NCI-H526 (cell line): Measurements from ENCODE around the gene RHOJ.

Experiments
- DNase-seq, 2 experiments: peaks; one replicate each; lab custom pipeline; 2025; lab: John Stamatoyannopoulos, UW

The RHOJ gene

DNA sequence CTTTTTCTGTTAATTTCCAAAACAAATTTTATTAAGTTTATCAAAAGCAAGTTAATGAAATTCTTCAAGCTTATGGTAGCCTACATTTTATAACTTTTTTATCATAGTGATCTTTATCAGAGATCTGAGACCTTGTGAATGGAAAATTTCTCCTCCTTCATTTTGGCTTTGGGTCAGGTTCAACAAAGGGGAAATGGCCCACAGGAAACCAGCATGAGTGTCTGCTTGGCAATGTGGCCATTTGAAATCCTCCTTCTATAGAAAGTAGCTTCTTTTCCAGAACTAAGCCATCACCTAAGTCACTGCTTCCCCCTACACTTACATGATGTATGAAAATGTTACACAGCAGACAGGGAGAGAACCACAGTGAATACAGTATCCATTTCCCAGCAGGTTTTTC, 1.6 kb downstream of the RHOJ start:
- DNase-seq = no peak

DNA sequence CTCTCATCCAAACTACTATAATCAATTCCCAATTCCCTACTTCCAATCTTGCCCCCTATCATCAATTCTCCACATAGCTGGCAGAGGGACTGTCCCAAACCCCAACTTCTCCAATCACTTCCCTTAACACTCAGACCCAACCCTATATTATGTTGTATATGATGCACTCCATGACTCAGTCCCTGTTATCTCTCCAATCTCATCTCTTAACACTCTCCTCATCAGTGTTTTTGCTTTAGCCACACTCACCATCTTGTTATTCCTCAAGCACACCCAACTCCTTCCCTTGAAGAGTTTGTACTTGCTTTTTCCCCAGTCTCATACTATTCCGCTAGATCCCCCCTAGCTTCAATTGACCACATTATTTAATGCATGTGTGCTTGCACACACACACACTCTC, 4.9 kb downstream of the RHOJ start:
- DNase-seq = no peak

DNA sequence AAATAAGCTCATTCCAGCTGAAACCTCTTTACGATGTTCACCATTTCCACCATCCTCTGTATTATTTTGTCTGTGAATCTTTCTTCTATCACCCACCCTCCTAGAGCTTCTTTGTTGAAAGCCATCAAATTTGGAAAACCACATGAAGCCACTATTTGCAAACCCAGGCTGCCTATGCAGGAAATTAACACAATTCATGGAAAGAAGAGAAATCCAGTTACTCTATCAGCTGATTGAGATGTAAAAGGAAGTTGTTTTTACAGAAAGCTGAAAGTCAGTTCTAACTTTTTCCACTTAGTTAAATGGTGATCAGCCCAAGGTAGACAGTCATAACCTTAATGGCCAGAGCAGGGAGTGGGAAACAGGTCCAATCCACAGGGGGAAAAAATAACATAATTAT, 6.6 kb downstream of the RHOJ start:
- no peak for DNase-seq

DNA sequence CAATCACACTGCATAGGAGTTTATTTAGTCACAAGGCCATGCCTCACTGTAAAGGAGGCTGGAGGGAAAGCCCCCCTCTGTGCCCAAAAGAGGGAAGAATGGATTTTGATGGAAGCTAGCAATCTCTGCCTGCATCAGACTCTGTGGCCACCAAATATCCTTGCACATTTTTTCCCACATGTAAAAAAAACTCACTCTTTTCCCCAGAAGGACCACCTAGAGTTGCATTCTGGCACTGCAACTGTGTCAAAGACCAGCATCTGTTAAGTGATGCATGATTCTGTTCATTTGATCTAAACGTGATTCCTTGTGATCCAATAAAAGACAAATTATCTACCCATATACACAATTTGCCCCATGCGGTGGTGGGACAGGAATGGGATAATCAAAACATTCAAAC, 8.0 kb downstream of the RHOJ start:
- no peak for DNase-seq

DNA sequence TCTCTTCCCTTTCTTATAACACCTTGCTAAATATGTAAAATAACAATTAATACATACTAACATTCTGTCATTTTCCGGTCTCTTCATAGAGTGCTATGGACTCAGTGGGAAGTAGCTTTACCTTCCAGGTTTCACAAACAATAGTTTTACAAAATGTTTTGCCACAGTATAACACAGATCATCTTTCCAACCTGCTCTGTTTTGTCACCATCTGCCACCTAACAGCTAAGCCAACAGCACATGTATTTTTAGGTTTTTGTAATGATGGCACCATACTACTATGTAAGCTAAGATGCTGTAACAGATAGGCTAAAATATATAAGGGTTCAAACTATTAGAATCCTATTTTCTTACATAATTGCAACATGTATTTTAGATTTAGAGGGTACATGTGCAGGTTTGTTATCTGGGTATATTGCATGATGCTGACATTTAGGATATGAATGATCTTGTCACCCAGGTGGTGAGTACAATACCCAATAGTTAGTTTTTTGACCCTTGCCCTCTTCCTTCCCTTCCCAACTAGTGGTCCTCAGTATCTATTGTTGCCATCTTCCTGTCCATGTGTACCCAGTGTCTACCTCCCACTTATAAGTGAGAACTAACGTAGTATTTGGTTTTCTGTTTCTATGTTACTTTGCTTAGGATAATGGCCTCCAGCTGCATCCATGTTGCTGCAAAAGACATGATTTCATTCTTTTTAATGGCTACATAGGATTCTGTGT, 8.7 kb downstream of the RHOJ start:
- DNase-seq = no peak

DNA sequence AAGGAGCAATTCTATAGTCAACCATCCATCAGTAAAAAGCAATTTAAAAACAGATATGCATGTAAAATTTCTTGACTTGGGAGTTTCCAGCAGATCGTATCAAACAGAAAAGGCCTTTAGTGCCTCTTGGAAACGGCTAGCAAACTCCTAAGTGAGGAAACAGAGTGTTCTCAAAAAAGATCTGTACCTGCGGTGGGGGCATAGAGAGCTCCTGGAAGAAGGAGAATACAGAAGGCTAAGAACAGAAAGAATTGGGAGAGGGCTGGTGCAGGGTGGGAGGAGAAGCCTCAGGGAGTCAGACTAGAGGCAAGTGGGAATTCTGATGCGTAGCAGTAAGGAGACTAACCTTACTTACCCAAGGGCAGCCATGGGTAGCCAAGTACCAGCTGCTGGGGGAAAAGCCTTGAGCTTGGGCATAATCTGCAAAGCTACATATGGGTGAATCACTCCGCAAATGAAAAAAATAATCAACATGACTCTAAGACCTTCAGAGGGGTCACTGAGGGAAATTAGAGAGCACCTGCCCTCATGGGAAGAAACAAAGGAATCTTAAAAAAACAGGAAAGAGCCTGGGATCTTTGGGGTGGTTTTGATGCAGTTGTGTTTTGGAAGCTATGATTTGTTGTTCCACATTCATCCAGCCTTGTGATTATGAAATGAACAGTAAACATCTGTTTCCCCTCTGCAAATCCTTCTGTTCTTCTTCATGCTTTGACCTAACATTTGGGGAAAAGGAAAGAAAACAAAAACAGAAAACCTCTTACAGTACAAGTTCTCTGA, 10.4 kb downstream of the RHOJ start:
- no peak for DNase-seq

DNA sequence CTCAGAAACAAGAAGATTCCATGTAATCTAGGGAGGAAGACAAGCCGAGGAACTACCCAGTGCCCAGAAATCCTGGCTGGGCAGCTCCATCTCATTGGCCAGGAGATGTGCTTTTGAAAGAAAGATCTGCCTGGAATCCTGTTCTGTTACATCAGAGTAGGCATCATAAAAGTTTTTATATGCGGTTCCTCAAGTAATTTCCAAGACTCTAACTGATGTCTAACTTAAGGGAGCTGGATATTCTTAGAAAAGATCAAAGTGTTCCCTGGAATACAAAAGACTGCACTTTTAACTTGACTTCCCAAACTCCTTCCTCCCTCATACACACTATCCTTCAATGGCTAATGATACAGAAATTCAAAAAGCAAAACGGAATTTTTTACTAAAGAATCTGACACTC, 16.3 kb downstream of the RHOJ start:
- DNase-seq = no peak

DNA sequence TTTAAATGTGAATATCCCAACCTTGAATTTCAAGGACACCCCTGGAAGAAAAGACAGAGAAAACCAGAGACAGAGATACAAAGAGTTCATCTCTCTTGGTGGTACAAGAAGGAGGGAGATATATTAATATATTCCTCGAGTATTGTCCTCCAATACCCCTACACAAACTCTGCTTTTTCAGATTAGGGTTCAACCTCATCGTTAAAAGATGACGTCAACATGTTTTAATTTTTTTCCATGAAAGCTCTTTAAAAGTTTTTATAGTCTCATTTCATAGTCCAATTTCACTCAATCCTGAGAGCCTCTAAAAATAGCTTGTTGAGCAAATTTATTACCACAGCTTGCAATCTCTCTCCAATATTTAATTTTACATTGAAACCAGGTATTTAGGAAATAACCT, 19.4 kb downstream of the RHOJ start:
- no peak for DNase-seq

DNA sequence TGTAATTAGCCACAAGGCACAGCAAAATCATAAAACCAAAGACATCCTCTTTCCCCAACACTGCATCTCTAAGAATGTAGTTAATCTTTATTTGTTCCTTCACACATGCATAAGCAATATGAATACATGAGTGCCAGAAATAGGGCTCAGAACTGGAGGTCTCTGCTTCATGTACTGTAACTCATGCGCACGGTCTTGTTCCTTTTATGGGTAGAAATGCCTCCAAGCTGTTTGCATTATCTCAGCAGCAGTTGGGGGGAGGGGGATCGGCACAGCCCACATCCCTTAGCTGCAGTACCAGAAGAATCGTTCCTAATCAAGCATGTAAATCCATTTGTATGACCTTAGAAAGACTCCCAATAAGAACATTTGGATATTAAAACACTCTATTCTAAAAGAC, 20.0 kb downstream of the RHOJ start:
- DNase-seq = no peak

DNA sequence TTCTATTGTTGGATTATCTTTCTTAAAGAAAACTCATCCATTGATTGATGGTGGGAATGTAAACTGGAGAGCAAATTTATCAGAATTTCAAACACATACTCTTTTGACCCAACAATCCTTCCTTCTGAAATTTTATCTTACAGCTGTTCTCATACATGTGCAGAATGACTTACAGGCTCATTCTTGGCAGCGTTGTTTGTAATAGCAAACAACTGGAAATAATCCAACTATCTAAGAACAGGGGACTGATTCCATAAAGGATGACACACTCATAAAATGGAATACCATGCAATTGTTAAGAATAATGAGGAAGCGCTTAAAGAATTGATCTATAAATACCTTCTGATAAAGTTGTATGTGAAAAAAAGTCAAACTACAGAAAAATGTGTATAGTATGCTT, 24.0 kb downstream of the RHOJ start:
- no peak for DNase-seq

DNA sequence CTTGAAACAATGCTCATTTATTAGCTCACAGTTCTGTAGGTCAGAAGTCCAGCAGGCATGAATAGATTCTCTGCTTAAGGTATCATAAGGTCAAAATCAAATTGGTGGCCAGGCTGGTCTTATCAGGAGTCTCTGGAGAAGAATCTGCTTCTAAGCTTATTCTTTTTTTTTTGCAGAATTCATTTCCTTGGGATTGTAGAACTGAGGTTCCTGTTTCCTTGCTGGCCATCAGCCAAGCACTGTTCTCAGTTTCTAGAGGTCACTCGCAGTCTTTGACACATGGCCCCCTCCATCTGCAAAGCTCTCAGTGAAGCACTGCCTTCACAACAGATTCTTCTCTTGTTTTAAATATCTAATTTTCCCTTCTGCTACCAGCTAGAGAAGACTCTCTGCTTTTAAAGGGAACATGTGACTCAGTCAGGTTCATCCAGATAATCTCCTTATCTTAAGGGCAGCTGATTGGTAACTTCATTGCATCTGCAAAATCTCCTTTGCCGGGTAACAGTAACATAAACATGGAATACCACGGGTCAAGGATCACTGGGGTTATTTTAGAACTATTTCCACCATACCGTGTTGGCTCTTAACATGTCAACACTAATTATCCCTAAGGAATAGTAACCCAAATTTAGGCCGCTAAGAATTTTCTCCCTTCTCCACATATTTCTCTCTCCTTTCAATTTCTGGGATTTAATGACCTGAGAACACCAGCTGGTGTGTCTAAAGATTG, 25.3 kb downstream of the RHOJ start:
- DNase-seq = no peak

DNA sequence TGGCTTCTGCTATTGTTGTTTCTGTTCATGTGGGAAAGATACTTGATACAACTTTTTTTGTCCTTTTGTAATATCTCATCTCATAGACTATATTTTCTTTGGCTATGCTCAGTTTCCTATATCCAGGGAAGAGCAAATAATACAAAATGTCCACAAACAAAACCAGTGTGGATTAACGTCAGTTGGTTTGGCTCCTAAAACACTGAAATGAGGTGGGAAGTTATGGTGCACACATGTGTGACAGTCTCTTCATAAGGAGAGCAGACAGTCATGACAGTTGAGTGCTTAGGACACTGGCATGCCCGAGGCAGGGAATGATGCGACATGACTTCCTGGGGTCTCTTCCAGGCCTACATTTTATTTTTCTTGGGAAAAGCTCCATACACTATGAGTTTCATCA, 27.5 kb downstream of the RHOJ start:
- DNase-seq = no peak

DNA sequence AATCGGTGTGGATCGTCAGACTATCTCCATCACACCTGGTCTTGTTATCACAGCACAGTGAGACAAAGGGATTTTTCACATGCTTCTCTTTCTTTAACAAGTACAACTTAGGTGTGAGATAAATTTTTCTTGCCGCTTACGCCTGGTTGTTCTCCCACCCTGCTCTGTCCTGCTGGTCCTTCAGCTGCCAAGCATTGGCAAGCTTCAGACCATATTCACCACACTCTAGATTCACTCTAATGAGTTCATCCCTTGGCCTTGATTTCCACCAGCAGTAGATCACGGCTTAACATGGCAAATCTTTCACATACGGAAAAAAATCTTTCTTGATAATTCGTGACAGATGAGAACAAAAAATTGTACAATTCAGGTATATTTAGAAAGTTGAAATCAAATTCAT, 33.5 kb downstream of the RHOJ start:
- DNase-seq = no peak

DNA sequence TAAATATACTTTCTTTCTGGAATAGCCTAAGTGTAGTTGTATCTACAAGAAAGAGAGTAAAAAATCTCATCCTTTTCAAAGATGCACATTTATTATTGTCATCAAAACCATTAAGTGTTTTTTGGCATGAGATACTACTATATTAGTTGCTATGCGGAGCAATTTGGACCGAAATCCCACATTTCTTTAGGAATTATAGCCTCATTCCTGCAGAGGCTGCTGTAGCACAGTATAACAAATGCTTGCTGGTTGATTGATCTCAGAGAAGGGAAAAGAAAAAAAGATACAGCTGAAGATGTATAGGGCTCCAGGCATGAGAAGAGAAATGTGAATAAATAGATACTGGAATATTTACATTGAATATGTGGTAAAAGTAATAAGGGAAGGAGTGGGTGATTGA, 36.0 kb downstream of the RHOJ start:
- DNase-seq = no peak

DNA sequence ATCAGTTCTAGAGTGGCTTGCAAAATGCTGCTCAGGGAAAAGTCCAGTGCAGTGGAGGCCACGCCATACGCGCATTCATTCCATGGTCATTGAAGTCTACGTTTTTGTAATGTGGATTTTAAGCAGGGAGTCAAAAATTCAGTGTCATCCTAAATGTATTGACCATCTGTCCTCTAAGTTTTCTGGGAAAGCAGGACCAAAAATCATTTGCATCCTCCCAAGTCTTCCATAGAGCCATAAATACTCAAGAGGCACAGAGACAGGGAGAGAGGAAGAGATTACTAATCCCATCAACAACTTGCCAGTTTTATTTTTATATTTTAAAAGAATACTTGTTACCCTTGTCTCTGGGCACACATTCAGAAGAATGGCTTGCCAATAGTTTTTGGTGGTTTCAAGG, 36.9 kb downstream of the RHOJ start:
- DNase-seq = no peak

DNA sequence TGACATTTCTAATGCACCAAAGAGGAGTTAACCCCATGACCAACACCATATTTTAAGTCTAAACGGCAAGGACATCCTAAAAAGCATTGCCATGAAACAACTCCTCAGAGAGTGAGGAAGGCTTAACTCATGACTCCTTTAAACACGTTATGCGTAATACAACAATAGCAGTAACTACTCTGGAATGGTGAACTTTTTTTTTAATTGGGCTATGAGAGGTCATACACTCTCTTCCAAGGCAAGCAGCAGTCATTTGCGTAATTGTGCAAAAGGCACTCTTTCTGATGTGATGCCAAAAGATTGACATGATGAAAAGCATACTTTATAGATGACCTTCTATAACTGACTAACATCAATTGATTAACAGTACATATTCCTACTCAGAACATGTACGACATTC, 39.4 kb downstream of the RHOJ start:
- no peak for DNase-seq

DNA sequence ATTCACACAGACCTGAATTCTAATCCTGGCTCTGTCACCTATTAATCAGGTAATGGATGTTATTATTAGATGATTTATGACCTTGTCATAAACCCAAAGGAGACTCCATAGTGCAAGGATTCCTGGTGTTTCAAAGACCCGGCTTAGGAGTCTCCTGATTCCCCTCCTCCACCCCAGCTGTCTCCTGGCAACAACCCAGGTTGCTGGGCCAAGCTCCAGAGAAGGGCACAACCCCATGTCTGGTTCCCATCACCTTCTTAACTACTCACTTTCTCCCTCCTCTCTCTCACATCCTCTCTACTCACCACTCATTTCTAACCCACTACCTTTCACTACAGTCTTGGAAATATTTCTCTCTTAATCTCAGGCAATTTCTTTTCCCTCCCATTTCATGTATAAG, 41.6 kb downstream of the RHOJ start:
- no peak for DNase-seq

DNA sequence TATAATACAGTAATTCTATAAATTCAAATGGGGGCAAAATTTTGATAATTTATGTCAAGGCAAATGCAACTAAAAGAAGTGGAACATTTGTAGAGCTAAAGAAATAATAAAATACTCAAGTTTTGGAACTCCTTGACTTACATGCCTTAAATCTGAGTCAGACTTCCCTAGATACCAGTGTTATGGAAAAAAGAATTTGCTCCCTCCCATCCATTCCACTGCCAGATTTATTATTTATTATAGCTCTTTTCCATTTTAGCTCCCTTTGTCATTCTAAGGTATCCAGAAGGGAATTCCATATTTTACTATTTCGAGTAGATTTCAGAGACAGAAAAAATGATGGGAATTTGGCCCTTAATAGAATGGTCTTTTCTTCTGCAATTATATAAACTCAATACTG, 44.0 kb downstream of the RHOJ start:
- no peak for DNase-seq

DNA sequence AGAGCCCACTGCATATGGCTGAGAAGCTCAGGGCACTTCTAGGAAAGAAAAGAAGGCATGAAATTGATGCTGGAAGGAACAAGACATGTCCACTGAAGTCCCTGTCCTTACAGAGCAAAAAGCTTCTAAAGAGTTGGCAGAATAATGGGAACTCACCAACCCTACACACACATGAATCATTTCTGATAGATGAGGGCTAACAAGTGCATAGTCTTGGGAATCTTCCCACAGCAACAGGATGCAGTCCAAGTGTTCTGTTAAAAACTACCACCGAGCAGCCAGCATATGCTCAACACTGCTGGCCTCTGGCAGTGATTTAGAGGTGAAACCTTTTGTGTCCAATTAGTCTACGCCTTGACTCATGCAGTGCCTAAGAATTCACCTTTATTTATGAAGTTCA, 44.8 kb downstream of the RHOJ start:
- no peak for DNase-seq

DNA sequence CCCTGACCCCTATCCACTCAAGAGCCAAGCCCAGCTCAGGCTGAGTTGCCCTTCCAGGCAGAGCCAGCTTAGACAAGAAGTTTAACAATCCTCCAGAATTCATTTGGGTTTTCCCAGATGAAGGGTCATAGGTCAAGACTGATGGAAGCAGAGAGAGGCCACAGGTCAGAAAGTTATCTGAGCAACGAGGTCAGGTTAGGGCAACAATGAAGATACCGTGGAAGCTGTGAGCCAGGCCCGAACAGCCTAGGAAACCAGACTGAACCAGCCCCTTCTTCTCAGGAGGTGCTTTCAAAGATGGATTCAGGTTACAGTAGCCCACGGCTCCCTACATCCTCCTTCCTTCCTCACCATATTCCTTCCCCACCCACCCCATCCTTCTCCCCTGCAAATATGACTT, 53.1 kb downstream of the RHOJ start:
- no peak for DNase-seq

DNA sequence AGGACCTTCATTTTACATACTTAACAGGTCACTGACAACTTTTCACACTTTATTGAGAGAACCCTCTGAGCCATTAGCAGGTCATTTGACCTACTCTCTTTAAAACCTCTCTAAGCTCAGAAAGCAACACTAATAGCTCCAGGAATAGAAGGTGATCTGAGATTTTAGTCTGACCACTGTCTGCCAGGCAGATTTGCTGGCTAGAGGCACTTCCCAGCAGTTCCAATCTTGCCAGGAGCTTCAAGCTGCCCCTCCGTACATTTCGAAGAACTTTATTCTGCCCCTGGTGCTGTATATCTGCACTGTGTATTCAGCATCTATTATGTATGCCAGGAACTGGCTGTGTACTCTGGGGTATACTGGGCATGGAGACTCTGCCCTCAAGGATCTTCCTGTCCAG, 58.2 kb downstream of the RHOJ start:
- no peak for DNase-seq

DNA sequence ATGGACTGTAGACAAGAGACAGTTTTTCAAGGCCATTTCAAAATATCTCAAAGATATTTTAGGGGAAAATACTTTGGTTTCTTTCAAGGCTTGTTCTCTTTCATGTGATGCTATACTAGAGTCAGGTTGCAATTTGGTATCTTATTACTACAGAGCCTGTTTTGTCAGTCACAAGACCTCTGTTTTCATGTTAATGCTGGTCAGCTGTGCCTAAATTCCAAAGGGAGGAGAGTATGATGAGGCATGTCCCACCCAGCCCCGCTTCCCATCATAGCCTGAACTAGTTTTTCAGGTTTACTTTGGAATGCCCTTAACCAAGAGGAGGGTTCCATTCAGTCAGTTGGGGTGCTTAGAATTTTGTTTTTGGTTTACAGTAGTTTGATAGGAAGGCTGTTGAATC, 61.9 kb downstream of the RHOJ start:
- no peak for DNase-seq

DNA sequence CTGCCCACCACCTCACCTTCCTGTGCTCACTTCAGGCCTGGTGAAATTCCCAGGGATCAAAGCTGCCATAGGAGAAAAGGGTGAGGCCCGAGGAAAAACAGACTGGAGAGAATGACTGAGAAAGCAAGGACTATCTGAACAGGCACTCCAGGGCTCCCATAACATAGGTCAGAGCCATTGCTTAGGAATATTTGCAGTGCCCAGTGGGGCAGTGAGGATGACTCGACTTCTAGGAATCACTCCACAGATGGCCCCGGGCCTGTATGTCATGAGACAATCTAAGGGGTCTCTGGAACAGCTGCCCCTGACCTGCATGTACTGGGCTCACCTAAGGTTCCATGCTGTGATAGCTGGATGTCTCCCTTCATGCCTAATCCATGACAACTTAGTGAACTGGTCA, 62.9 kb downstream of the RHOJ start:
- DNase-seq = no peak
